Measurements from ENCODE around the gene GRIK3. TPM values are rescaled to one million over a fixed set of nuclear protein-coding genes. Genes with fewer than 3 reads are reported as not detected.

GRIK3 gene
- total and polyA plus RNA-seq, 4 donors, result 0.03 to 0.08 (median 0.05) TPM; not detected in 1

DNA sequence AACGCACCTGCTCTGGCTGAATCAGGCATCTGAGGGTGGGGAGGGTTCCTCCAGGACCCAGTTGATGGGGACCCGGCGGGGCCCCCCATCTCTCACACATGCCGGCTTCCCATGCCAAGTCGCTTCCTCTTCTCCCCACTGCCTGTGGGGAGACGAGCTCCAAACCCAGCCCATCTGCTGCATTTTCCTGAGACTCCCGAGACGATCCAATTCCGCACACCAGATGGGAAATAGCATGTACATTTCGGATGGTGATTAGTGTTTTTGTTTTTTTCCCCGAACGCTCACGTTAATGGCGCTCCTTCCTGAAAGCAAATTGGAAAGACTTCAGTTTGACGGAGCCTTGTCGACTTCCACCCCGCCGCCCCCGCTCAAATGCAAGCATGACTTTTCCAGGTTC lies 13.2 kb upstream of the GRIK3 start:
- peaks cover 0 to 2% (median 0%) of the 10 kb centered on the region in 4 donors for H3K27me3 ChIP-seq (ENCODE audit: control insufficient read depth in 4 of 4, insufficient read depth in 4 of 4, low read length in 3 of 4)

DNA sequence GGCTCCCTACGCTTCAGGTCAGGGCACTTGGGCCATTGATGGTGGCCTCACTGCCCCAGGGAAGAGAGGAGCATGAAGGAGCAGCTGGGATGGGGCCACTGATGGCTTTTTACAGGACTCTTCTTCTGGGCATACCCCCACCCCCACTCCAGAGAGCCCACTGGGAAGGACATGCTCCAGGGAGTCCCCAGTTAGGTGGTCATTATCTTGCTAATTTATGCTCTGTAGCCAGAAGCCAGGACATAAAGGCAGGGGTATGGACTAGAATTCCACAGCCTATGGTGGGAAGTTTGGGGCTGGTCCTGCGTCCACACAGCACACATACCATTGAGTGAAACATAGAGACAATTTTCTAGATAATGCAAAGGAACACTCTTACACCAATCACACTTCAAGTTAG lies 8.8 kb upstream of the GRIK3 start:
- no peak overlapping the region for H3K9ac ChIP-seq (ENCODE audit: low read depth in 1 of 2, low read length in 2 of 2)
- no peak for TF ChIP-seq NR2F2 (IDR thresholded peaks at IDR 0.05)
- TF ChIP-seq TAF1 (conservative IDR thresholded peaks at IDR 0.05), result no peak
- TF ChIP-seq, protein P1, sequence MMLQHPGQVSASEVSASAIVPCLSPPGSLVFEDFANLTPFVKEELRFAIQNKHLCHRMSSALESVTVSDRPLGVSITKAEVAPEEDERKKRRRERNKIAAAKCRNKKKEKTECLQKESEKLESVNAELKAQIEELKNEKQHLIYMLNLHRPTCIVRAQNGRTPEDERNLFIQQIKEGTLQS (IDR thresholded peaks at IDR 0.05), result no peak
- no peak for TF ChIP-seq SP1 (IDR thresholded peaks at IDR 0.05)
- TF ChIP-seq YY1 (IDR thresholded peaks at IDR 0.05), result no peak
- TF ChIP-seq FOXA2 (IDR thresholded peaks at IDR 0.05), result no peak
- TF ChIP-seq, protein P2, sequence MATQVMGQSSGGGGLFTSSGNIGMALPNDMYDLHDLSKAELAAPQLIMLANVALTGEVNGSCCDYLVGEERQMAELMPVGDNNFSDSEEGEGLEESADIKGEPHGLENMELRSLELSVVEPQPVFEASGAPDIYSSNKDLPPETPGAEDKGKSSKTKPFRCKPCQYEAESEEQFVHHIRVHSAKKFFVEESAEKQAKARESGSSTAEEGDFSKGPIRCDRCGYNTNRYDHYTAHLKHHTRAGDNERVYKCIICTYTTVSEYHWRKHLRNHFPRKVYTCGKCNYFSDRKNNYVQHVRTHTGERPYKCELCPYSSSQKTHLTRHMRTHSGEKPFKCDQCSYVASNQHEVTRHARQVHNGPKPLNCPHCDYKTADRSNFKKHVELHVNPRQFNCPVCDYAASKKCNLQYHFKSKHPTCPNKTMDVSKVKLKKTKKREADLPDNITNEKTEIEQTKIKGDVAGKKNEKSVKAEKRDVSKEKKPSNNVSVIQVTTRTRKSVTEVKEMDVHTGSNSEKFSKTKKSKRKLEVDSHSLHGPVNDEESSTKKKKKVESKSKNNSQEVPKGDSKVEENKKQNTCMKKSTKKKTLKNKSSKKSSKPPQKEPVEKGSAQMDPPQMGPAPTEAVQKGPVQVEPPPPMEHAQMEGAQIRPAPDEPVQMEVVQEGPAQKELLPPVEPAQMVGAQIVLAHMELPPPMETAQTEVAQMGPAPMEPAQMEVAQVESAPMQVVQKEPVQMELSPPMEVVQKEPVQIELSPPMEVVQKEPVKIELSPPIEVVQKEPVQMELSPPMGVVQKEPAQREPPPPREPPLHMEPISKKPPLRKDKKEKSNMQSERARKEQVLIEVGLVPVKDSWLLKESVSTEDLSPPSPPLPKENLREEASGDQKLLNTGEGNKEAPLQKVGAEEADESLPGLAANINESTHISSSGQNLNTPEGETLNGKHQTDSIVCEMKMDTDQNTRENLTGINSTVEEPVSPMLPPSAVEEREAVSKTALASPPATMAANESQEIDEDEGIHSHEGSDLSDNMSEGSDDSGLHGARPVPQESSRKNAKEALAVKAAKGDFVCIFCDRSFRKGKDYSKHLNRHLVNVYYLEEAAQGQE (IDR thresholded peaks at IDR 0.05), result no peak
- no peak for TF ChIP-seq RAD21 (IDR thresholded peaks at IDR 0.05)
- TF ChIP-seq HNF4A (conservative IDR thresholded peaks at IDR 0.05), result no peak
- TF ChIP-seq RXRA (IDR thresholded peaks at IDR 0.05), result no peak
- TF ChIP-seq, protein P3, sequence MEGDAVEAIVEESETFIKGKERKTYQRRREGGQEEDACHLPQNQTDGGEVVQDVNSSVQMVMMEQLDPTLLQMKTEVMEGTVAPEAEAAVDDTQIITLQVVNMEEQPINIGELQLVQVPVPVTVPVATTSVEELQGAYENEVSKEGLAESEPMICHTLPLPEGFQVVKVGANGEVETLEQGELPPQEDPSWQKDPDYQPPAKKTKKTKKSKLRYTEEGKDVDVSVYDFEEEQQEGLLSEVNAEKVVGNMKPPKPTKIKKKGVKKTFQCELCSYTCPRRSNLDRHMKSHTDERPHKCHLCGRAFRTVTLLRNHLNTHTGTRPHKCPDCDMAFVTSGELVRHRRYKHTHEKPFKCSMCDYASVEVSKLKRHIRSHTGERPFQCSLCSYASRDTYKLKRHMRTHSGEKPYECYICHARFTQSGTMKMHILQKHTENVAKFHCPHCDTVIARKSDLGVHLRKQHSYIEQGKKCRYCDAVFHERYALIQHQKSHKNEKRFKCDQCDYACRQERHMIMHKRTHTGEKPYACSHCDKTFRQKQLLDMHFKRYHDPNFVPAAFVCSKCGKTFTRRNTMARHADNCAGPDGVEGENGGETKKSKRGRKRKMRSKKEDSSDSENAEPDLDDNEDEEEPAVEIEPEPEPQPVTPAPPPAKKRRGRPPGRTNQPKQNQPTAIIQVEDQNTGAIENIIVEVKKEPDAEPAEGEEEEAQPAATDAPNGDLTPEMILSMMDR (IDR thresholded peaks at IDR 0.05; ENCODE audit: low read depth, low read length, missing input control), result no peak
- TF ChIP-seq, protein P4, sequence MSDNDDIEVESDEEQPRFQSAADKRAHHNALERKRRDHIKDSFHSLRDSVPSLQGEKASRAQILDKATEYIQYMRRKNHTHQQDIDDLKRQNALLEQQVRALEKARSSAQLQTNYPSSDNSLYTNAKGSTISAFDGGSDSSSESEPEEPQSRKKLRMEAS (IDR thresholded peaks at IDR 0.05), result no peak
- no peak for TF ChIP-seq HNF4G (IDR thresholded peaks at IDR 0.05)
- WGBS, result 64% methylated on average over 2 of the region's 2 CpGs
- H3K27ac ChIP-seq (ENCODE audit: low read depth in 1 of 2, low read length in 2 of 2), result no peak overlapping the region
- no peaks in the 10 kb centered on the region for H3K4me1 ChIP-seq (ENCODE audit: control insufficient read depth in 4 of 4, insufficient read depth in 4 of 4, low read length in 3 of 4)
- H3K36me3 ChIP-seq (ENCODE audit: control insufficient read depth in 4 of 4, insufficient read depth in 3 of 4, low read depth in 1 of 4, low read length in 3 of 4), result no peaks in the 10 kb centered on the region
- peaks cover 0 to 16% (median 3%) of the 10 kb centered on the region in 4 donors for H3K27me3 ChIP-seq (ENCODE audit: control insufficient read depth in 4 of 4, insufficient read depth in 4 of 4, low read length in 3 of 4)
- no peaks in the 10 kb centered on the region for H3K9me3 ChIP-seq (ENCODE audit: control insufficient read depth in 4 of 4, low read length in 3 of 4)
- no peak for DNase-seq (ENCODE audit: low spot score)
- H3K4me3 ChIP-seq (ENCODE audit: low read depth in 1 of 3, low read length in 3 of 3), result no peak overlapping the region

More for the DNA sequence above, 13.2 kb upstream of the GRIK3 start:
- Histone ChIP-seq H3K4me3 (ENCODE audit: low read depth in 1 of 3, low read length in 3 of 3) (no peak overlapping the region), H3K9me3 (ENCODE audit: control insufficient read depth in 4 of 4, low read length in 3 of 4) (no peaks in the 10 kb centered on the region), H3K36me3 (ENCODE audit: control insufficient read depth in 4 of 4, insufficient read depth in 3 of 4, low read depth in 1 of 4, low read length in 3 of 4) (no peaks in the 10 kb centered on the region), H3K4me1 (ENCODE audit: control insufficient read depth in 4 of 4, insufficient read depth in 4 of 4, low read length in 3 of 4) (no peaks in the 10 kb centered on the region), H3K9ac (ENCODE audit: low read depth in 1 of 2, low read length in 2 of 2) (no peak overlapping the region), H3K27ac (ENCODE audit: low read depth in 1 of 2, low read length in 2 of 2) (no peak overlapping the region)
- 80% methylated on average over 19 of the region's 19 CpGs for WGBS
- DNase-seq (ENCODE audit: low spot score), result no peak
- TF ChIP-seq RAD21 (IDR thresholded peaks at IDR 0.05) (no peak), TAF1 (conservative IDR thresholded peaks at IDR 0.05) (no peak), FOXA1 (IDR thresholded peaks at IDR 0.05) (no peak), HNF4A (conservative IDR thresholded peaks at IDR 0.05) (no peak), SP1 (IDR thresholded peaks at IDR 0.05) (no peak), HNF4G (IDR thresholded peaks at IDR 0.05) (no peak), GABPA (IDR thresholded peaks at IDR 0.05 in 1 of 2, conservative IDR thresholded peaks at IDR 0.05 in 1 of 2) (no peak)
- TF ChIP-seq, protein P5, sequence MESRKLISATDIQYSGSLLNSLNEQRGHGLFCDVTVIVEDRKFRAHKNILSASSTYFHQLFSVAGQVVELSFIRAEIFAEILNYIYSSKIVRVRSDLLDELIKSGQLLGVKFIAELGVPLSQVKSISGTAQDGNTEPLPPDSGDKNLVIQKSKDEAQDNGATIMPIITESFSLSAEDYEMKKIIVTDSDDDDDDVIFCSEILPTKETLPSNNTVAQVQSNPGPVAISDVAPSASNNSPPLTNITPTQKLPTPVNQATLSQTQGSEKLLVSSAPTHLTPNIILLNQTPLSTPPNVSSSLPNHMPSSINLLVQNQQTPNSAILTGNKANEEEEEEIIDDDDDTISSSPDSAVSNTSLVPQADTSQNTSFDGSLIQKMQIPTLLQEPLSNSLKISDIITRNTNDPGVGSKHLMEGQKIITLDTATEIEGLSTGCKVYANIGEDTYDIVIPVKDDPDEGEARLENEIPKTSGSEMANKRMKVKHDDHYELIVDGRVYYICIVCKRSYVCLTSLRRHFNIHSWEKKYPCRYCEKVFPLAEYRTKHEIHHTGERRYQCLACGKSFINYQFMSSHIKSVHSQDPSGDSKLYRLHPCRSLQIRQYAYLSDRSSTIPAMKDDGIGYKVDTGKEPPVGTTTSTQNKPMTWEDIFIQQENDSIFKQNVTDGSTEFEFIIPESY (IDR thresholded peaks at IDR 0.05), result no peak
- TF ChIP-seq, protein P1 (IDR thresholded peaks at IDR 0.05), result no peak
- TF ChIP-seq, protein P4 (IDR thresholded peaks at IDR 0.05), result no peak
- TF ChIP-seq, protein P3 (IDR thresholded peaks at IDR 0.05; ENCODE audit: low read depth, low read length, missing input control), result no peak

Measured in liver (tissue), 9 donors.